HUES6 (cell line): Measurements from ENCODE around the gene RPS23.

Experiments used
- H3K27ac ChIP-seq: 2 replicates; pipeline ENCODE4 v1.7.0; 2013; ENCODE audit warnings: low read depth, mild to moderate bottlenecking, low read length, inconsistent platforms
- H3K27me3 ChIP-seq: 2 replicates; pipeline ENCODE4 v1.6.1; 2013; ENCODE audit warnings: low read length; ENCODE audit not compliant: control insufficient read depth, insufficient read depth
- H3K36me3 ChIP-seq: 2 replicates; pipeline ENCODE4 v1.6.1; 2013; ENCODE audit warnings: low read length; ENCODE audit not compliant: control insufficient read depth, insufficient read depth
- H3K4me1 ChIP-seq: 2 replicates; pipeline ENCODE4 v1.6.1; 2013; ENCODE audit warnings: low read length; ENCODE audit not compliant: control insufficient read depth, insufficient read depth
- H3K4me3 ChIP-seq: 2 replicates; pipeline ENCODE4 v1.5.1; 2013; ENCODE audit warnings: low read depth, low read length
- H3K9ac ChIP-seq: one replicate; pipeline ENCODE4 v1.6.1; 2013; ENCODE audit warnings: mild to moderate bottlenecking, low read length
- H3K9me3 ChIP-seq: 2 replicates; pipeline ENCODE4 v1.6.1; 2013; ENCODE audit warnings: low read depth, low read length; ENCODE audit not compliant: control insufficient read depth, insufficient read depth

RPS23 gene

GRCh38 chr5:82277987-82278710 is at the start of gene RPS23:
Gene RPS23, minus strand, starts transcription at chr5:82278354. Its CDS starts 31 bp downstream, at chr5:82278323.
- Histone ChIP-seq H3K9ac (peak within 1 kb of the TSS; percentile 99), H3K27me3 (no peaks in the 10 kb centered on the region), H3K9me3 (no peaks in the 10 kb centered on the region), H3K36me3 (peaks cover 34% of the 10 kb centered on the region), H3K4me1 (peaks cover 10% of the 10 kb centered on the region; the same call in 1 of the 2 replicates), H3K27ac (peak within 1 kb of the TSS; percentile 99), H3K4me3 (peak within 1 kb of the TSS; percentile 93)

DNA sequence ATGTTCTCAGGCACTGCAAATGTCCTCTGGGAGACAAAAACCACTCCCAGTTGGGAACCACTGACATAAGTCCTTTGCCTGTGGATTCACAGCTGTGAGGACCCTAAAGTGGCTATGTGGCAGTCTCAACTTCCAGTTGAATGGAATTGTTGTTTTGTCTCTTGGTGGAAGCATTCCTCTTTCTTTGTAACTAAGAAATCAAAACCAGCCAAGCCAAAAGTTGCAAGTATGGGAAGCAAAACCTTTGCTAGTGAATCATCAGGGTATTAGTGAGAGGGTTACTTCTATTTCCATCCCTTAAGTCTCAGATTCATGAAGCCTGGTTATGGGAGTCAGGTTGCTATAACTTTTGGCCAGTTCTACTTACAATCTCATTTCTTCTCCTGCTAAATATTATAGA is 49.8 kb upstream of the RPS23 start:
- no peaks in the 10 kb centered on the region for H3K36me3 ChIP-seq
- H3K27ac ChIP-seq = no peak overlapping the region
- no peaks in the 10 kb centered on the region for H3K4me1 ChIP-seq
- no peak overlapping the region for H3K9ac ChIP-seq
- peaks cover 17% of the 10 kb centered on the region for H3K9me3 ChIP-seq
- no peak overlapping the region for H3K4me3 ChIP-seq
- no peaks in the 10 kb centered on the region for H3K27me3 ChIP-seq

DNA sequence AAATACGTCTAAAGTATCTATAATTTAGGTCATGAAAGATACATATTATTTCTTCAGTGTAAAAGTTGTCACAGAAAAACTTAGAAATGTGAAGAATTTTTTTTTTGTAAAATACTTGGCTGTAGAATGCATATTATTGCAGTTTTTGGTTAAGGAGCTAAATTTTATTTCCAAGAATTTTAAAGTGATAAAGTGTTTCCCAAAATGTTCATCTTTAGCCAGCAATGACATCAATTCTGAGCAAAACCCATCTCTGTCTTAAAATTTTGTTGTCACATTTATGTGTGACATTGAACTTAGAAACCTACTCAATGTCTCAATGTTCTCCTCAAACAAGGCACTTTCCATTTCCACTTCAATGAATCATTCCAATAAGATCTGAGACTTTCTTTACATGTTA is 47.8 kb upstream of the RPS23 start:
- Histone ChIP-seq H3K4me3 (no peak overlapping the region), H3K4me1 (no peaks in the 10 kb centered on the region), H3K36me3 (no peaks in the 10 kb centered on the region), H3K9me3 (peaks cover 17% of the 10 kb centered on the region), H3K9ac (no peak overlapping the region), H3K27me3 (no peaks in the 10 kb centered on the region), H3K27ac (no peak overlapping the region)

DNA sequence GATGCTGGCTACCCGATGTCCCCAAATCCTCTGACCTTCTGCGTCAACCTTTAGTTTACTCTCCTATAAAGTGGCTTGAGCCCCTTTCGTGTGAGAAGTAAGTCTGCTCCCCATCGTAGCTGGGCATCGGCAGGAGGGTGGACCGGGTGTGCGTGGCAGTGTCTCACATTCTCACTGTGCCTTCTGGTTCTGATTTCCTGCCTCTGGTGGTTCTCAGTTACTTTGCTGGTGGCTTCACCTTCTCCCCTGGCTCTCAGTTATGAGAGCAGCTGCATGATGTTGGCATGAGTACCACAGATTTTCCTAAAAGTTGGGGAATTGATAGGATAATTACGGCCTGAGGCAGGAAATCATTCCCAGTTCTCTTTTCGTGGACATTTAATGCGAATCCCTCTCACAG is 47.0 kb upstream of the RPS23 start:
- H3K9ac ChIP-seq = no peak overlapping the region
- no peaks in the 10 kb centered on the region for H3K27me3 ChIP-seq
- H3K4me1 ChIP-seq = no peaks in the 10 kb centered on the region
- H3K27ac ChIP-seq = no peak overlapping the region
- H3K36me3 ChIP-seq = no peaks in the 10 kb centered on the region
- no peak overlapping the region for H3K4me3 ChIP-seq
- peaks cover 17% of the 10 kb centered on the region for H3K9me3 ChIP-seq

DNA sequence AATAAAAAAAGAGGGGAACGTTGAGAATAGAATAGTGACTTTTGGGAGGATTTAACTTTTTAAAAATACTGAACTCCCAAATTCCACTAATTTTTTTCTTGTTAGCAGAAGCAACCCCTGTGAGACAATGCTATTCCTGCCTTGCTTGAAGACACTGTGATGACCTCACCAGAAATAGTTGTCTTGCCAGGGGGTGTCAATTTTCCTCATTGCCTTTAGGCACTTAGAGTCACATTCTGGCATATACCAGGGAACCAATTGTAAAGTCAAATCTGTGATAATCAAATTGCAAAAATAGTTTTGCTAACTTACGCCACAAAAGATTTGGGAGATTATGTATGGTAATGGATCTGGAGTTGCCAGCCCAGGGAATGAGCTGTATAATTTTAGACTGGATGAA is 42.8 kb upstream of the RPS23 start:
- H3K27ac ChIP-seq = no peak overlapping the region
- no peaks in the 10 kb centered on the region for H3K9me3 ChIP-seq
- no peaks in the 10 kb centered on the region for H3K27me3 ChIP-seq
- H3K4me3 ChIP-seq = no peak overlapping the region
- H3K36me3 ChIP-seq = no peaks in the 10 kb centered on the region
- H3K9ac ChIP-seq = no peak overlapping the region
- no peaks in the 10 kb centered on the region for H3K4me1 ChIP-seq

- Histone ChIP-seq H3K4me1 (no peaks in the 10 kb centered on the region), H3K27me3 (no peaks in the 10 kb centered on the region), H3K27ac (no peak overlapping the region), H3K36me3 (no peaks in the 10 kb centered on the region), H3K9ac (no peak overlapping the region), H3K4me3 (no peak overlapping the region), H3K9me3 (no peaks in the 10 kb centered on the region)
These were observed 41.7 kb upstream of the RPS23 start for GRCh38 chr5:82319651-82320376.

DNA sequence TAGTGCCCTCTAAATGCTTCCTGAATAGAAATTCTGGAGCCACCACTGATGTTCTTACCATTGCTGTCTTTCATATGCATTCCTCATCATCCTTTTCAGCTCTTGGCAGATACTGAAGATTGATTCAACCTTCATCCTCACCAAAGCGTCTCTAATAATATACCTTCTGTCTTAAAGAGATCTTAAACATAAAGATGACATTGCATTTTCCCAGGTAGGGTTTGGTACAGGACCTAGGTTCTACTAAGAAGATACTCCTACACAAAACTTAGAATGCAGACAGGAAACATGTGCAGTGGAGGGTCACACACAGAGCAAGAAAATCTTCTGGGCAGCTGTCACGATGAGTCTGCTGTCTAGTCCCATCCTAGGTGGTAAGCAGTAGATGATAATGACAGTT is 41.0 kb upstream of the RPS23 start:
- Histone ChIP-seq H3K27me3 (no peaks in the 10 kb centered on the region), H3K4me3 (no peak overlapping the region), H3K27ac (no peak overlapping the region)

GRCh38 chr5:82314964-82315758 is 37.0 kb upstream of the RPS23 start:
- Histone ChIP-seq H3K4me1 (peaks cover 8% of the 10 kb centered on the region; the same call in 1 of the 2 replicates), H3K27ac (no peak overlapping the region), H3K27me3 (no peaks in the 10 kb centered on the region), H3K9me3 (no peaks in the 10 kb centered on the region), H3K4me3 (no peak overlapping the region), H3K9ac (no peak overlapping the region), H3K36me3 (no peaks in the 10 kb centered on the region)

More for the DNA sequence above, 41.0 kb upstream of the RPS23 start:
- Histone ChIP-seq H3K36me3 (no peaks in the 10 kb centered on the region), H3K9ac (no peak overlapping the region), H3K9me3 (no peaks in the 10 kb centered on the region), H3K4me1 (no peaks in the 10 kb centered on the region)

GRCh38 chr5:82313016-82313415 is 34.9 kb upstream of the RPS23 start:
- H3K27ac ChIP-seq = no peak overlapping the region
- H3K4me1 ChIP-seq = peaks cover 8% of the 10 kb centered on the region; the same call in 1 of the 2 replicates
- H3K4me3 ChIP-seq = no peak overlapping the region
- peak overlapping the region; percentile 16 for H3K9ac ChIP-seq
- H3K36me3 ChIP-seq = no peaks in the 10 kb centered on the region
- H3K9me3 ChIP-seq = peaks cover 7% of the 10 kb centered on the region; the same call in 1 of the 2 replicates
- H3K27me3 ChIP-seq = no peaks in the 10 kb centered on the region

DNA sequence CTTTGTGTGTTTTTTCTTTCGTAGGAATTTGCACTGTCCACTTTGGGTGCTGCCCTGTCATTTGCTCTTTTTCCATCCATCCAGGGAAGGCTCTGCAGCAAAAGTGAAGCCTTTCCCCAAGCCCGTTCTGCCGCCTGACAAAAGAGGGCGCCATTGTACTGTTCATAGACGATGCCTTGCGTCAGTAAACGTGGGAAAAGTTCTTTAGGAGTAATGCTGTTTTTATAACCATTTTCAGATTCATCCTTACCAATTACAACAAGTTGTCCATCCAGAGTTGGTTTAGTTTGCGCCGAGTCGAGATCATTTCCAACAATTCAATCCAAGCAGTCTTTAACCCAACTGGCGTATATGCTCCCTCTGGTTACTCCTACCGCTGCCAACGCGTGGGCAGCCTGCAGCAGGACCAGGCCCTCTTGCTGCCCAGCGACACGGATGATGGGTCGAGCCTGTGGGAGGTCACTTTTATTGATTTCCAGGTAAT is 34.3 kb upstream of the RPS23 start:
- Histone ChIP-seq H3K4me1 (peaks cover 8% of the 10 kb centered on the region; the same call in 1 of the 2 replicates), H3K27me3 (no peaks in the 10 kb centered on the region), H3K9me3 (peaks cover 7% of the 10 kb centered on the region; the same call in 1 of the 2 replicates), H3K9ac (no peak overlapping the region), H3K36me3 (no peaks in the 10 kb centered on the region), H3K4me3 (no peak overlapping the region), H3K27ac (no peak overlapping the region)
